ENCODE results near the gene CNIH3. TPM values are rescaled to one million over a fixed set of nuclear protein-coding genes. Genes with fewer than 3 reads are reported as not detected.
A peak's percentile ranks its signal among the peaks of the same experiment; 100 is the strongest.

Gene CNIH3
- total and polyA plus RNA-seq, 10 of the 15 experiments (the other 5 are each of a cell fraction or from before 2014, with no cell fraction given): 0.77 to 5.8 (median 1.8) TPM

DNA sequence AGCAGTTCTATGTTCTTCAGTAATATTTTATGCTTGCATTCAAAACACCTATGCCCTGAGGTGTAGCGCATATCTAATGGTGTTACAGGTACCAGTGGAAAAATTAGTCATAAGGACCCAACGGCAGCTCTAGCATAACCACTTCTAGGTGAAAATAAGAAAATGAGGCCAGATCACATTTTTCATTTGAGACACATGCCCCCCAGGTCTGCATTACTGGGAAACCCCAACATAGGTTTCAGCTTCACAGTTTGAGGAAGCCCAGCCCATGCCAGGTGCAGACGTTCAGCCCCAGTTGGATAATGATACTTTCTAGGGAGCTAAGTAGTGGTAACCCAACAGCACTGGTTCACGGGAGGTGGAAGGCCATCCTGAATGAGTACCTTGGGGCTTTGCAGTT is 129.8 kb downstream of the CNIH3 start (continued):
- peak; percentile 64; the same call in 1 of the 2 replicates for TF ChIP-seq MTA2 (IDR thresholded peaks at IDR 0.05; ENCODE audit: low read depth)
- no peak for TF ChIP-seq TAF1 (IDR thresholded peaks at IDR 0.05; ENCODE audit: borderline replicate concordance, low read depth, low read length)
- TF ChIP-seq MYB (IDR thresholded peaks at IDR 0.05; ENCODE audit: borderline replicate concordance, low read depth, low read length): 0 out of 2 replicates have a peak, but pooled peaks have one; percentile 37
- no peak for TF ChIP-seq ZNF24 (IDR thresholded peaks at IDR 0.05)
- peak; percentile 41; the same call in 1 of the 2 replicates for TF ChIP-seq ATF7 (IDR thresholded peaks at IDR 0.05; ENCODE audit: low read depth)
- TF ChIP-seq RUNX3 (IDR thresholded peaks at IDR 0.05; ENCODE audit: low read length): peak; percentile 65; the same call in 1 of the 2 replicates
- peak in 1 of 2 experiments; percentile 10; a peak in 1 of 4 replicates for TF ChIP-seq BHLHE40 (IDR thresholded peaks at IDR 0.05; ENCODE audit: borderline replicate concordance in 1 of 2, low read depth in 2 of 2, low read length in 1 of 2)
- TF ChIP-seq GATAD2B (conservative IDR thresholded peaks at IDR 0.05; ENCODE audit: low read depth): 0 out of 2 replicates have a peak, but pooled peaks have one; percentile 23
- TF ChIP-seq DPF2 (IDR thresholded peaks at IDR 0.05): peak; percentile 59; the same call in 1 of the 2 replicates
- peak; percentile 53; the same call in 1 of the 2 replicates for TF ChIP-seq SPI1 (IDR thresholded peaks at IDR 0.05; ENCODE audit: borderline replicate concordance, insufficient read depth, low read depth, low read length)
- peak; percentile 65 for TF ChIP-seq JUNB (IDR thresholded peaks at IDR 0.05)
- TF ChIP-seq, protein P1, sequence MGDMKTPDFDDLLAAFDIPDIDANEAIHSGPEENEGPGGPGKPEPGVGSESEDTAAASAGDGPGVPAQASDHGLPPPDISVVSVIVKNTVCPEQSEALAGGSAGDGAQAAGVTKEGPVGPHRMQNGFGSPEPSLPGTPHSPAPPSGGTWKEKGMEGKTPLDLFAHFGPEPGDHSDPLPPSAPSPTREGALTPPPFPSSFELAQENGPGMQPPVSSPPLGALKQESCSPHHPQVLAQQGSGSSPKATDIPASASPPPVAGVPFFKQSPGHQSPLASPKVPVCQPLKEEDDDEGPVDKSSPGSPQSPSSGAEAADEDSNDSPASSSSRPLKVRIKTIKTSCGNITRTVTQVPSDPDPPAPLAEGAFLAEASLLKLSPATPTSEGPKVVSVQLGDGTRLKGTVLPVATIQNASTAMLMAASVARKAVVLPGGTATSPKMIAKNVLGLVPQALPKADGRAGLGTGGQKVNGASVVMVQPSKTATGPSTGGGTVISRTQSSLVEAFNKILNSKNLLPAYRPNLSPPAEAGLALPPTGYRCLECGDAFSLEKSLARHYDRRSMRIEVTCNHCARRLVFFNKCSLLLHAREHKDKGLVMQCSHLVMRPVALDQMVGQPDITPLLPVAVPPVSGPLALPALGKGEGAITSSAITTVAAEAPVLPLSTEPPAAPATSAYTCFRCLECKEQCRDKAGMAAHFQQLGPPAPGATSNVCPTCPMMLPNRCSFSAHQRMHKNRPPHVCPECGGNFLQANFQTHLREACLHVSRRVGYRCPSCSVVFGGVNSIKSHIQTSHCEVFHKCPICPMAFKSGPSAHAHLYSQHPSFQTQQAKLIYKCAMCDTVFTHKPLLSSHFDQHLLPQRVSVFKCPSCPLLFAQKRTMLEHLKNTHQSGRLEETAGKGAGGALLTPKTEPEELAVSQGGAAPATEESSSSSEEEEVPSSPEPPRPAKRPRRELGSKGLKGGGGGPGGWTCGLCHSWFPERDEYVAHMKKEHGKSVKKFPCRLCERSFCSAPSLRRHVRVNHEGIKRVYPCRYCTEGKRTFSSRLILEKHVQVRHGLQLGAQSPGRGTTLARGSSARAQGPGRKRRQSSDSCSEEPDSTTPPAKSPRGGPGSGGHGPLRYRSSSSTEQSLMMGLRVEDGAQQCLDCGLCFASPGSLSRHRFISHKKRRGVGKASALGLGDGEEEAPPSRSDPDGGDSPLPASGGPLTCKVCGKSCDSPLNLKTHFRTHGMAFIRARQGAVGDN (IDR thresholded peaks at IDR 0.05): peak; percentile 65; the same call in 1 of the 2 replicates

Data from GM12878 (cell line).